HCT116 (cell line): ENCODE results near the gene NCAPH2. TPM values are rescaled to one million over a fixed set of nuclear protein-coding genes. Genes with fewer than 3 reads are reported as not detected.
A peak's percentile ranks its signal among the peaks of the same experiment; 100 is the strongest.

ENCODE experiments used
- ATAC-seq: fragments of 200-7000 bp; cut with Tn5 transposase; 2 replicates; pipeline ENCODE4 v1.9.1; 2020; ENCODE audit warnings: mild to moderate bottlenecking, moderate library complexity
- BruUV-seq: library from RNA; stranded (reverse); fragments of 400-500 nt; replicated peaks from 2 replicates; lab custom pipeline; 2021; lab: Mats Ljungman, UMichigan
- CTCF ChIA-PET: fragments of 300-600 bp; sonication (Branson Sonifier 250); formaldehyde crosslinking; loops from one replicate; lab custom pipeline; 2021; ENCODE audit warnings: antibody characterized with exemption; lab: Charles Lee
- POLR2A ChIA-PET: fragments of 300-600, 350-600 bp; sonication (Branson Sonifier 250); formaldehyde crosslinking; loops from one replicate; lab custom pipeline; 2021; ENCODE audit warnings: antibody characterized with exemption; lab: Charles Lee
- RAD21 ChIA-PET, 2 experiments: fragments of 300-600 bp; sonication (Branson Sonifier 250); formaldehyde crosslinking; loops; one replicate each; lab custom pipeline; 2023; ENCODE audit warnings: low total read pairs in 2 of 2; ENCODE audit not compliant: uncharacterized antibody in 2 of 2, unreplicated experiment in 2 of 2, low non-redundant PET in 1 of 2; lab: Charles Lee
- DNase-seq: peaks from one replicate; pipeline ENCODE4 v3.0.0-alpha.2; 2010; ENCODE audit warnings: low read depth, low spot score
- H2AFZ ChIP-seq: fragments of 200-600 bp; shearing (Covaris generic), sonication (generic); 2 replicates; pipeline ENCODE4 v1.6.1; 2017; ENCODE audit warnings: low read depth, mixed run types, mixed read lengths, antibody characterized with exemption, low read length; ENCODE audit not compliant: poor library complexity, severe bottlenecking
- H3K27ac ChIP-seq: 2 replicates; pipeline ENCODE4 v1.5.1; 2012; ENCODE audit warnings: low read depth, low read length
- H3K27me3 ChIP-seq: fragments of 200-600 bp; sonication (generic); 2 replicates; pipeline ENCODE4 v1.6.1; 2016; ENCODE audit warnings: mixed run types, low read length, mixed read lengths; ENCODE audit not compliant: insufficient read depth
- H3K36me3 ChIP-seq, 2 experiments: fragments of 200-500 bp in 1 of 2; fragments of 200-600 bp in 1 of 2; sonication (Bioruptor generic) in 1 of 2; sonication (generic) in 1 of 2; 2 replicates each; pipeline versions ENCODE4 v1.5.1 to v1.6.1; 2014 to 2016; ENCODE audit warnings: low read length in 2 of 2, inconsistent platforms in 1 of 2, mixed read lengths in 1 of 2, mixed run types in 1 of 2; ENCODE audit not compliant: insufficient read depth in 2 of 2, control insufficient read depth in 1 of 2
- H3K4me1 ChIP-seq, 2 experiments: fragments of 200-600 bp in 1 of 2; sonication (generic) in 1 of 2; 2 replicates each; pipeline versions ENCODE4 v1.5.1 to v1.6.1; 2012 to 2017; ENCODE audit warnings: low read length in 2 of 2, inconsistent platforms in 1 of 2, mild to moderate bottlenecking in 1 of 2, mixed read lengths in 1 of 2, mixed run types in 1 of 2, moderate library complexity in 1 of 2; ENCODE audit not compliant: insufficient read depth in 2 of 2, control insufficient read depth in 1 of 2
- H3K4me2 ChIP-seq: fragments of 200-600 bp; sonication (generic); 2 replicates; pipeline ENCODE4 v1.6.1; 2017; ENCODE audit warnings: mixed run types, low read length, mixed read lengths
- H3K4me3 ChIP-seq, 2 experiments: fragments of 200-600 bp in 1 of 2; sonication (generic) in 1 of 2; replicated peaks in 1 of 2; 2 replicates each; pipeline ENCODE4 v1.5.1; 2011 to 2016; ENCODE audit warnings: low read length in 2 of 2, control low read depth in 1 of 2, low read depth in 1 of 2, mild to moderate bottlenecking in 1 of 2, mixed read lengths in 1 of 2, mixed run types in 1 of 2
- H3K79me2 ChIP-seq: fragments of 200-600 bp; sonication (generic); 2 replicates; pipeline ENCODE4 v1.6.1; 2017; ENCODE audit warnings: mild to moderate bottlenecking, mixed run types, low read length, moderate library complexity, mixed read lengths; ENCODE audit not compliant: insufficient read depth
- H3K9ac ChIP-seq: fragments of 200-600 bp; sonication (generic); 2 replicates; pipeline ENCODE4 v1.6.1; 2016; ENCODE audit warnings: low read length, mixed read lengths
- H3K9me2 ChIP-seq: fragments of 200-600 bp; sonication (generic), shearing (Covaris generic); 2 replicates; pipeline ENCODE4 v1.6.1; 2017; ENCODE audit warnings: mixed run types, mild to moderate bottlenecking, moderate library complexity; ENCODE audit not compliant: insufficient read depth
- H3K9me3 ChIP-seq, 2 experiments: fragments of 200-500 bp in 1 of 2; fragments of 200-600 bp in 1 of 2; sonication (Bioruptor generic) in 1 of 2; sonication (generic) in 1 of 2; 2 replicates each; pipeline ENCODE4 v1.6.1; 2014 to 2017; ENCODE audit warnings: low read length in 2 of 2, mixed read lengths in 2 of 2, inconsistent platforms in 1 of 2, low read depth in 1 of 2, mild to moderate bottlenecking in 1 of 2, mixed run types in 1 of 2, moderate library complexity in 1 of 2; ENCODE audit not compliant: control insufficient read depth in 1 of 2, insufficient read depth in 1 of 2
- H4K20me1 ChIP-seq: fragments of 200-600 bp; sonication (generic), shearing (Covaris generic); 2 replicates; pipeline ENCODE4 v1.6.1; 2017; ENCODE audit warnings: mixed run types, mild to moderate bottlenecking, moderate library complexity; ENCODE audit not compliant: insufficient read depth
- ATF3 ChIP-seq: IDR thresholded peaks from 2 replicates; pipeline ENCODE4 v1.6.1; 2012
- CBX3 ChIP-seq: IDR thresholded peaks from 2 replicates; pipeline ENCODE4 v1.6.1; 2012; ENCODE audit warnings: low read depth
- CEBPB ChIP-seq: IDR thresholded peaks from 2 replicates; pipeline ENCODE4 v1.6.1; 2012; ENCODE audit warnings: low read depth
- CTCF ChIP-seq, 3 experiments: fragments of 200-600 bp in 1 of 3; sonication (generic) in 1 of 3; IDR thresholded peaks in 2 of 3; conservative IDR thresholded peaks in 1 of 3; 2 replicates each; pipeline ENCODE4 v1.5.1; 2012 to 2017; ENCODE audit warnings: low read depth in 2 of 3, low read length in 2 of 3, antibody characterized with exemption in 1 of 3, borderline replicate concordance in 1 of 3, control low read depth in 1 of 3, mild to moderate bottlenecking in 1 of 3, mixed read lengths in 1 of 3, mixed run types in 1 of 3, moderate library complexity in 1 of 3; ENCODE audit not compliant: insufficient read depth in 1 of 3
- EGR1 ChIP-seq: IDR thresholded peaks from 2 replicates; pipeline ENCODE4 v1.6.1; 2012; ENCODE audit warnings: low read depth
- ELF1 ChIP-seq: IDR thresholded peaks from 2 replicates; pipeline ENCODE4 v1.6.1; 2012; ENCODE audit warnings: low read depth, borderline replicate concordance
- EZH2 ChIP-seq: fragments of 200-600 bp; sonication (generic); IDR thresholded peaks from 2 replicates; pipeline ENCODE4 v1.6.1; 2017; ENCODE audit warnings: antibody characterized with exemption, mixed run types
- EZH2phosphoT487 ChIP-seq: fragments of 200-600 bp; IDR thresholded peaks from 2 replicates; pipeline ENCODE4 v1.6.1; 2018; ENCODE audit warnings: antibody characterized with exemption, borderline replicate concordance
- FOSL1 ChIP-seq: IDR thresholded peaks from 2 replicates; pipeline ENCODE4 v1.6.1; 2012; ENCODE audit warnings: low read depth
- JUND ChIP-seq: IDR thresholded peaks from 2 replicates; pipeline ENCODE4 v1.6.1; 2012
- MAX ChIP-seq: IDR thresholded peaks from 2 replicates; pipeline ENCODE4 v1.6.1; 2012
- POLR2A ChIP-seq: IDR thresholded peaks from 2 replicates; pipeline ENCODE4 v1.7.0; 2011; ENCODE audit warnings: borderline replicate concordance; ENCODE audit not compliant: insufficient read depth, insufficient read length; ENCODE audit errors: extremely low read depth
- POLR2AphosphoS5 ChIP-seq: IDR thresholded peaks from 2 replicates; pipeline ENCODE4 v1.6.1; 2011; ENCODE audit warnings: mild to moderate bottlenecking, low read depth, low read length, moderate library complexity
- RAD21 ChIP-seq: IDR thresholded peaks from 2 replicates; pipeline ENCODE4 v1.6.1; 2012; ENCODE audit warnings: low read depth, mild to moderate bottlenecking
- REST ChIP-seq: IDR thresholded peaks from 2 replicates; pipeline ENCODE4 v1.6.1; 2012; ENCODE audit warnings: low read depth
- SIN3A ChIP-seq: IDR thresholded peaks from 2 replicates; pipeline ENCODE4 v1.6.1; 2012; ENCODE audit warnings: low read depth
- SP1 ChIP-seq: IDR thresholded peaks from 2 replicates; pipeline ENCODE4 v1.6.1; 2012; ENCODE audit warnings: low read depth
- SRF ChIP-seq: IDR thresholded peaks from 2 replicates; pipeline ENCODE4 v1.6.1; 2012; ENCODE audit warnings: low read depth
- TCF7L2 ChIP-seq: IDR thresholded peaks from 2 replicates; pipeline ENCODE4 v1.7.0; 2011; ENCODE audit warnings: borderline replicate concordance, inconsistent platforms; ENCODE audit not compliant: insufficient read depth, insufficient read length; ENCODE audit errors: extremely low read depth
- YY1 ChIP-seq: IDR thresholded peaks from 2 replicates; pipeline ENCODE4 v1.6.1; 2011; ENCODE audit warnings: low read length, low read depth, moderate library complexity, mild to moderate bottlenecking; ENCODE audit not compliant: insufficient replicate concordance; ENCODE audit errors: extremely low read depth
- ZFX ChIP-seq: fragments of 450-650 bp; IDR thresholded peaks from 2 replicates; pipeline ENCODE4 v1.6.1; 2017
- ZNF274 ChIP-seq: fragments of 200-500 bp; sonication (Bioruptor generic); IDR thresholded peaks from 2 replicates; pipeline ENCODE4 v1.6.1; 2014; ENCODE audit warnings: mild to moderate bottlenecking, low read depth, low read length, inconsistent platforms
- intact Hi-C: fragments of 100-400 bp; cut with micrococcal nuclease; formaldehyde crosslinking; loops from 2 replicates; pipeline ENCODE4 v1.10.0; 2022
- total RNA-seq: library from RNA; stranded (reverse); gene quantifications from one replicate; pipeline ENCODE4 v1.2.1, GENCODE V29; 2021; ENCODE audit not compliant: unreplicated experiment

Gene NCAPH2
- total RNA-seq, 1 experiment from 2014 or later = 99.1 TPM

- Histone ChIP-seq H2AFZ (no peak within 1 kb of the TSS), H3K4me1 (peaks cover 6 to 11% of the 10 kb centered on the region in 2 experiments; a peak in 2 of 4 replicates), H3K79me2 (no peaks in the 10 kb centered on the region), H3K9me2 (no peaks in the 10 kb centered on the region), H3K27me3 (no peaks in the 10 kb centered on the region), H3K9me3 (no peaks in the 10 kb centered on the region), H3K27ac (peak within 1 kb of the TSS; percentile 43; the same call in 1 of the 2 replicates), H4K20me1 (no peaks in the 10 kb centered on the region), H3K9ac (peak within 1 kb of the TSS; percentile 61), H3K4me3 (peak within 1 kb of the TSS; percentile 70), H3K4me2 (peak within 1 kb of the TSS; percentile 81), H3K36me3 (no peaks in the 10 kb centered on the region; a peak in 1 of 4 replicates)
- CTCF ChIA-PET = interaction anchor here (0.6 to 1.7 kb wide), 9 partner anchors 10 to 55 kb away, joined by 3 to 11 read pairs (median 4); partner anchors contain the start of genes CHKB, KLHDC7B, LMF2 and NCAPH2
- DNase-seq (peak; percentile 89), ATAC-seq (peak; percentile 97)
- POLR2A ChIA-PET = interaction anchor here (1.0 to 1.6 kb wide), 6 partner anchors 12 to 55 kb away, joined by 3 to 8 read pairs (median 4); partner anchors contain the start of genes CHKB, LMF2, NCAPH2 and SCO2
- intact Hi-C loops = no loop called here
- RAD21 ChIA-PET = interaction anchor here (0.8 to 1.2 kb wide), 3 partner anchors 12 to 37 kb away, joined by 3 to 5 read pairs (median 4); partner anchors contain the start of gene SCO2 (in 1 of the 2)
- BruUV-seq = TSS peak; percentile 95
- no peak for TF ChIP-seq ATF3
- TF ChIP-seq FOSL1 = no peak
- TF ChIP-seq EZH2 = no peak
- TF ChIP-seq CTCF (IDR thresholded peaks at IDR 0.05 in 2 of 3, conservative IDR thresholded peaks at IDR 0.05 in 1 of 3; ENCODE audit: borderline replicate concordance in 1 of 3, insufficient read depth in 1 of 3, low read depth in 2 of 3, low read length in 2 of 3) = peak; percentile 52 to 92 (median 79)
- TF ChIP-seq CBX3 = no peak
- TF ChIP-seq ELF1 = no peak; the same call in 1 of the 2 replicates
- TF ChIP-seq MAX = no peak
- no peak for TF ChIP-seq CEBPB
- no peak for TF ChIP-seq EZH2phosphoT487
- no peak for TF ChIP-seq ZNF274
- no peak for TF ChIP-seq REST
- TF ChIP-seq SIN3A = peak; percentile 57; the same call in 1 of the 2 replicates
- TF ChIP-seq JUND = no peak
- TF ChIP-seq EGR1 = no peak
- no peak for TF ChIP-seq SRF
- TF ChIP-seq SP1 = peak; percentile 76
- no peak for TF ChIP-seq TCF7L2
- peak; percentile 93 for TF ChIP-seq POLR2AphosphoS5
- peak; percentile 59 for TF ChIP-seq RAD21
- no peak for TF ChIP-seq POLR2A
- no peak for TF ChIP-seq ZFX
- no peak for TF ChIP-seq YY1
Observed at GRCh38 chr22:50562523-50563412, 54.7 kb downstream of the NCAPH2 start, which contains the start of gene SYCE3. TSS of gene SYCE3 (minus strand) at chr22:50562919. CDS start at chr22:50556405, 6,514 bp downstream.
